ENCODE measurements around the gene OR51B6.

Gene OR51B6

GRCh38 chr11:5324197-5324596 lies 27.1 kb upstream of the OR51B6 start, which contains the start of gene OR51B2:
OR51B2 (minus strand) TSS chr11:5324297; CDS start chr11:5324297, 0 bp downstream.
- TF ChIP-seq, protein P1, sequence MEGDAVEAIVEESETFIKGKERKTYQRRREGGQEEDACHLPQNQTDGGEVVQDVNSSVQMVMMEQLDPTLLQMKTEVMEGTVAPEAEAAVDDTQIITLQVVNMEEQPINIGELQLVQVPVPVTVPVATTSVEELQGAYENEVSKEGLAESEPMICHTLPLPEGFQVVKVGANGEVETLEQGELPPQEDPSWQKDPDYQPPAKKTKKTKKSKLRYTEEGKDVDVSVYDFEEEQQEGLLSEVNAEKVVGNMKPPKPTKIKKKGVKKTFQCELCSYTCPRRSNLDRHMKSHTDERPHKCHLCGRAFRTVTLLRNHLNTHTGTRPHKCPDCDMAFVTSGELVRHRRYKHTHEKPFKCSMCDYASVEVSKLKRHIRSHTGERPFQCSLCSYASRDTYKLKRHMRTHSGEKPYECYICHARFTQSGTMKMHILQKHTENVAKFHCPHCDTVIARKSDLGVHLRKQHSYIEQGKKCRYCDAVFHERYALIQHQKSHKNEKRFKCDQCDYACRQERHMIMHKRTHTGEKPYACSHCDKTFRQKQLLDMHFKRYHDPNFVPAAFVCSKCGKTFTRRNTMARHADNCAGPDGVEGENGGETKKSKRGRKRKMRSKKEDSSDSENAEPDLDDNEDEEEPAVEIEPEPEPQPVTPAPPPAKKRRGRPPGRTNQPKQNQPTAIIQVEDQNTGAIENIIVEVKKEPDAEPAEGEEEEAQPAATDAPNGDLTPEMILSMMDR (IDR thresholded peaks at IDR 0.05), result no peak

GRCh38 chr11:5335170-5335569 lies 16.1 kb upstream of the OR51B6 start:
- TF ChIP-seq, protein P1 (IDR thresholded peaks at IDR 0.05), result no peak

DNA sequence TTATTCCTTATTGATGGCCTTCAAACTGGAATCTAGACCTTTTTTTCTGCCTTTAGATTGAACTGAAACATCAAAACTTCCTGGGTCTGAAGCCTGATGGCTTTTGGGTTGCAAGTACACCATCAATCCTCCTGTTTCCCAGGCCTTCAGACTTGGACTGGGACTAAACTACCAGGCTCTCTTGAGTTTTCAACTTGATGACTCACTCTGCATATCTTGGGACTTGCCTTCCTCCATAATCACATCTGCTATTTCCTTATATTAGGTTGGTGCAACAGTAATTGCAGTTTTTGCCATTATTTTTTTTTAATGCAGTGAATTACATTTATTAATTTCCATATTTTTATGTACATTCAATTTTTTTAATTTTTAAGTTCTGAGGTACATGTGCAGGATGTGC lies 15.0 kb upstream of the OR51B6 start:
- TF ChIP-seq, protein P1 (IDR thresholded peaks at IDR 0.05), result no peak

GRCh38 chr11:5339771-5340322 lies 11.5 kb upstream of the OR51B6 start:
- TF ChIP-seq, protein P1 (IDR thresholded peaks at IDR 0.05), result no peak

GRCh38 chr11:5343474-5344335 lies 7.6 kb upstream of the OR51B6 start, which contains the start of gene OR51B5:
OR51B5 (minus strand) TSS chr11:5343524; CDS start chr11:5343524, 0 bp downstream.
- TF ChIP-seq, protein P1 (IDR thresholded peaks at IDR 0.05), result no peak

DNA sequence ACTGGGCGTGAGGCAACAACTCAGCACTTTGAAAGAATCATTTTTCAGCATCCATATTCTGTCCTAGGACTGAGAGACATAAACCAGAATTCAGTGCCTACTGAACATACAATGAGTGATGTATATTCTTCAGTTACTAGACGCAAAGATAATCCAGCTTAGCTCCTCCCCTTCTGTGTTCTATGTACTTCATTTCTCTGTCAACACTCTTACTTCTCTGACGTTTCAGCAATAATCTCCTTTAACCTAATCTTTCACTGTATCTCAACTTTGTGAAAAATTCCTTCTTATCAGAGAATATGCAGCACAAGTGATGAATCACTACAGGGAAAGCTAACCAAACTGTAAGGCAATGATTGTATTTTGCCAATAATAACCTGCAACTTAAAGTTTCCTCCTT lies 5.5 kb upstream of the OR51B6 start:
- TF ChIP-seq, protein P1 (IDR thresholded peaks at IDR 0.05), result no peak

DNA sequence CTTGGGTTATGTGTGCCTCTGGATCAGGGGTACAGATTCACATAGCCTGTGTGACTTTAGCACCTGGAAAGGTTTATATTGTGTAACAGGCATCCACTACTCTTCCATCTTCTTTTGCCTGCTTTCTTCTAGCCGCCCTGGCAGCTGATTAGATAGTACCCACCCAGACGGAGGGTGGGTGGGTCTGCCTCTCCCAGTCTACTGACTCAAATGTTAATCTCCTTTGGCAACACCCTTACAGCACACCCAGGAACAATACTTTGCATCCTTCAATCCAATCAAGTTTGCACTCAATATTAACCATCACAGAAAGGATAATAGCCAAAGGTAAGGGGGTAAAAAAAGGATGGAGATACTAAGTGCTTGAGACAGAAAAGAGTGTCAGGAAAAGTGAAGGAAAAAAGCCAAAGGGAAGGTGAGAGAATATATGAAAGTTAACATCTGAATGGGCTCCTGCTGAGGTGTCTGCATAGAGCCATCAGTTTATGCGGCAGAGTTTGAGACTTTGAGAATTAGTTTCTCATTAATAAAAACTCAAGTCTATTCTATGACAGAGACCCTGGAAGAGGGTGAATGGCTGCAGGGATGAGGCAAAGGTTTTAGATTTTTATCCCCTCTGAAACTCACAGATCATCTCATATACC lies 2.6 kb upstream of the OR51B6 start:
- TF ChIP-seq, protein P1 (IDR thresholded peaks at IDR 0.05), result no peak

Measured in LNCAP (cell line).